ENCODE measurements around the gene SLC25A21.
A peak's percentile ranks its signal among the peaks of the same experiment; 100 is the strongest.

Gene SLC25A21

GRCh38 chr14:36946872-36947271 lies 225.5 kb downstream of the SLC25A21 start:
- no peak for TF ChIP-seq CTCF (IDR thresholded peaks at IDR 0.05; ENCODE audit: low read depth, low read length, missing control alignments)

GRCh38 chr14:36944307-36945010 lies 227.9 kb downstream of the SLC25A21 start:
- TF ChIP-seq CTCF (IDR thresholded peaks at IDR 0.05; ENCODE audit: low read depth, low read length, missing control alignments): no peak
- H3K4me3 ChIP-seq (ENCODE audit: low read depth, low read length): no peak overlapping the region
- no peak for DNase-seq (ENCODE audit: low read depth)

More at GRCh38 chr14:36946872-36947271, 225.5 kb downstream of the SLC25A21 start:
- no peak for DNase-seq (ENCODE audit: low read depth)
- H3K4me3 ChIP-seq (ENCODE audit: low read depth, low read length): no peak overlapping the region

- no peak for DNase-seq (ENCODE audit: low read depth)
- TF ChIP-seq CTCF (IDR thresholded peaks at IDR 0.05; ENCODE audit: low read depth, low read length, missing control alignments): no peak
Measured at GRCh38 chr14:36942522-36943245, 229.7 kb downstream of the SLC25A21 start.

GRCh38 chr14:36941783-36942521 lies 230.5 kb downstream of the SLC25A21 start:
- peak; percentile 21 for DNase-seq (ENCODE audit: low read depth)
- TF ChIP-seq CTCF (IDR thresholded peaks at IDR 0.05; ENCODE audit: low read depth, low read length, missing control alignments): peak; percentile 93
- H3K4me3 ChIP-seq (ENCODE audit: low read depth, low read length): no peak overlapping the region

More at GRCh38 chr14:36942522-36943245, 229.7 kb downstream of the SLC25A21 start:
- H3K4me3 ChIP-seq (ENCODE audit: low read depth, low read length): no peak overlapping the region

GRCh38 chr14:36940476-36940875 lies 231.9 kb downstream of the SLC25A21 start:
- no peak for DNase-seq (ENCODE audit: low read depth)
- no peak for TF ChIP-seq CTCF (IDR thresholded peaks at IDR 0.05; ENCODE audit: low read depth, low read length, missing control alignments)
- no peak overlapping the region for H3K4me3 ChIP-seq (ENCODE audit: low read depth, low read length)

- TF ChIP-seq CTCF (IDR thresholded peaks at IDR 0.05; ENCODE audit: low read depth, low read length, missing control alignments): no peak
- no peak overlapping the region for H3K4me3 ChIP-seq (ENCODE audit: low read depth, low read length)
- DNase-seq (ENCODE audit: low read depth): no peak
Measured at GRCh38 chr14:36939265-36939664, 233.1 kb downstream of the SLC25A21 start.

Measured in GM12864 (cell line).